HG03457 (cell line): Measurements from ENCODE around the gene MRE11.
"Not testable (repeated sequence)": the region's sequence is repeated elsewhere in the genome, so short reads cannot be mapped to it uniquely, and the experiment has no call there.

Source experiments
- ATAC-seq: cut with Tn5 transposase; IDR thresholded peaks from one replicate; pipeline ENCODE4 v1.9.1; 2021; ENCODE audit warnings: moderate number of reproducible peaks; ENCODE audit not compliant: unreplicated experiment

MRE11 gene

GRCh38 chr11:94507485-94507884, 13.8 kb upstream of the MRE11 start:
- ATAC-seq: no peak

- ATAC-seq: not testable (repeated sequence)
Observed at GRCh38 chr11:94506513-94506912, 12.9 kb upstream of the MRE11 start.

DNA sequence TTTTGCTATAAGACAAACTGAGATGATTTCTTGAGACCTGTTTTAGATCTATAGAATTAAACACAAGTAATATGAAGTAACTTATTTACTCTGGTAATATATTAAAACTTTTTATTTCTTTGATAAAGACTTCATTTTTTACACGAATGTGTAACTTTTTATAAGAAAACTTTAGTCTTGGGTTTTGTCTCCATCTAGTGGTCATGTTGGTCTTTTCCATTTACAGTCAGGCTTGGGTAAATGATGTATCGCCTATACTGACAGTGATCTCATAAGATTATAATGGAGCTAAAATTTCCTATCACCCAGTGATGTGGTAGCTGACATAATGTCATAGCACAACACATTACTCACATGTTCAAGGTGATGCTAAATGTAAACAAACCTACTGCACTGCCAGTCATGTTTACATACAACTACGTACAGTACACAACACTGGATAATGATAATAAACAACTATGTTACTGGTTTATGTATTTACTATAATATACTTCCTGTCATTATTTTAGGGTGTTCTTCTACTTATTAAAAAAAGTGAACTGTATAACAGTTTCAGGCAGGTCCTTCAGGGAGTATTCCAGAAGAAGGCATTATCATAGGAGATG, 11.1 kb upstream of the MRE11 start:
- ATAC-seq: no peak

- no peak for ATAC-seq
Observed at GRCh38 chr11:94501522-94501921, 7.9 kb upstream of the MRE11 start.

DNA sequence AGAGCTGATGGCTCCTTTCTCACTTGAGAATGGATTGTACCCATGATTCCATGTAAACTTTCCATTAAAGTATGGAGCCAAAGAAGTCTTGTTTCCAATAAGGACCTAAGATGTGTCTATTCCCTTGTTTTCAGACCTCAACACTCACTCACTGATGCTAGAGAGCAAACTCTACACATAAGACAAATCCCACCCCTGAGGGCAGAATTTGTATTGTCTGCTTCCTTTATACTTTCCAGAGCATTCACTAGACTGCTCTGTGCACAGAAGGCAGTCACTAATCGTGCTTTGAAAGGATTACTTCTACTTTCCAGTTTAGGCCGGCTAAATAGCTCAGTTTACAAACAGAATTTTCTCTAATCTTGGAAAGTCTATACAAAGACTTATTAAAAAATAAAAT, 6.5 kb upstream of the MRE11 start:
- ATAC-seq: no peak

DNA sequence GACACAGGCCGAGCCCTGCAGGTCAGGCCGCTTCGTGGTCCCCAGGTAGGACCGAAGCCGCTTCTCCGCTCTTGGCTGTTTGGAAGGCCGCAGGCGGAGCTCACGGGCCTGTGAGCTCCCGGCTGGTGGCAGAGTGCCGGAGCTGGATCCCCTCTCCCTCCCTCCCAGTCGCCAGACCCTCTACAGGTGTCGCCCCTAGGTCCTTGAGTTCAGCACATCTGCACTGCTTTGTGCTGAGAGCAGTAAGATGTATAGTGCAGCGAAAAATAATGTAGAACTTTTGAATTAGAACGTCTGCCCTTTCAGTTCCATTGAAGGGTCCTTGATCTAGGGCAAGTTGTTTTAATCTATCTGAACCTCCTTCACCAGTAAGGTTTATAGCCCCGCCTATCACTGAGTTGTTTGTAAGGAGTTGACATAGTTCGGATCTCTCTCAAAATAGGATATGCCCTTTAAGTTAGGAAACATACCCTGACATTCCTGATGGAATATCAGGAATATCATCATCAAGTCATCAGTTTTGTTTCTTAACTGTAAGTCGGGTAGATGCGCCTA, 559 bp upstream of the MRE11 start:
- ATAC-seq: peak; percentile 45

- no peak for ATAC-seq
Observed at GRCh38 chr11:94486068-94486467, 7.6 kb downstream of the MRE11 start.

- ATAC-seq: no peak
Observed at GRCh38 chr11:94481342-94481741, 12.3 kb downstream of the MRE11 start.

- no peak for ATAC-seq
Observed at GRCh38 chr11:94477624-94478023, 16.0 kb downstream of the MRE11 start.

- peak; percentile 80 for ATAC-seq
Observed at GRCh38 chr11:94472916-94473799, 20.5 kb downstream of the MRE11 start.

DNA sequence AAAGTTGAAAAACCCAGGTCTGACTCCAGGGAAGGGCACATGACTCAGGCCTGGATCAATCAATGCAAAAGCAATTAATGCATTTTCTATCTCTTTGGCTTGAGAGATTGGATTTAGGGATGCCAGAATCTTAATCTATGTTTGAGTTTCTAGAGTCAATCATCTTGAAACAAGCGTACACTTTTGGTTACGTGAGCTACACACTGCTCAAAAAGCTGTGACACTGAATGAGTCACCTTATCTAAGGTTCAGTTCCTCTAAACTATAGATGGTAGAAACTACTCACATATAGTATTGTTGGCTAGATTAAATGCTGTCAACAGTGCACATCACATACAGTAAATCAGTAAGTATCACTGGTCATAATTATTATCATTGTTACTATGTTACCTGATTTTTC, 24.2 kb downstream of the MRE11 start:
- ATAC-seq: peak; percentile 67

- ATAC-seq: no peak
Observed at GRCh38 chr11:94459576-94459975, 34.1 kb downstream of the MRE11 start.

GRCh38 chr11:94457118-94458029, 36.3 kb downstream of the MRE11 start:
- no peak for ATAC-seq

DNA sequence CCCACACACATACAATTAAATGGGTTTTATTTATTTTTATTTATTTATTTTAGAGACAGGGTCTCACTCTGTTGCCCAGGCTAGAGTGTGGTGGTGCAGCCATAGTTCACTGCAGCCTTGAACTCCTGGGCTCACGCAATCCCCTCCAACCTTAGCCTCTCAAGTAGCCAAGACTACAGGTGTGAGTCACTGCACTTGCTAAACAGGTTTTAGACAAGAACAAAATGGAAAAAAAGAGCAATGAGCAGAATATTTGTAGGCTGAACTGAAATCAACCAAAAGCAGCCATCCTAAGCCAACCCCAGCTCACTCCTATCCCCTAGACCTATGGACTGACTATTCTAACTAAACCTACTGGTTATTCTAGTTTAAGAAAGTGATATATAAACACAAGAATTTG, 37.8 kb downstream of the MRE11 start:
- no peak for ATAC-seq

- ATAC-seq: no peak
Observed at GRCh38 chr11:94454301-94454700, 39.3 kb downstream of the MRE11 start.

- ATAC-seq: no peak
Observed at GRCh38 chr11:94452988-94453387, 40.7 kb downstream of the MRE11 start.

DNA sequence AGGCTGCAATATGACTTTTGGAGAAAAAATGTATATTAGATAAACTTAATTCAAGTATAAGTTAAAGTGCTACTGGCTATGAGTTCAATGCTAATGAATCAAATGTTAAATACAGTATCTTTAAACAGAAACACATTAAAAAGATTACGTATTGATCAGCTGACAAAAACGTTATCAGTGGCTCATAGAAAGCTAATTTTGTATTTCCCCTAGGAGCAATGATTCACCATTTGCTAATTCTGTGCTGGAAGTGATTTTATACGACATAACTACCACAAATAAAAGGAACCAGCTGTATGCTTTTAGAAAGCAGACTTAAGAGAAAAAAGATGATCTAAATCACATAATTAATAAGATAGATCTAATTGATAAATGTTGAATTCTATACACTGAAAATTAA, 43.6 kb downstream of the MRE11 start:
- ATAC-seq: no peak

DNA sequence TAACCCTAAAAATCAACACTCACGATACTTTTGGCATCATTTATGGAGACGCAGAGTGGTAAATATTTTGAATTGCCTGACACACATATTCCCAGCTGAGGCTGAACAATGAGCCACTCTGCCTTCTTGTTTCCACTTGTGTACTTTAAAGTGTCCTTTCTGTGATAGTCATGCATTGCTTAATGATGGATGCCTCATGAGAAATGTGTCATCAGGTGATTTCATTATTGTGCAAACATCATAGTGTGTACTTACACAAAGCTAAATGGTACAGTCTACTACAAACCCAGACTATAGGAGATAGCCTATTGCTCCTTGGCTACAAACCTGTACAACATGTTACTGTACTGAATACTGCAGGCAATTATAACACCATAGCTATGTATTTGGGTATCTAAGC, 44.2 kb downstream of the MRE11 start:
- ATAC-seq: no peak

- ATAC-seq: no peak
Observed at GRCh38 chr11:94449029-94449428, 44.6 kb downstream of the MRE11 start.

DNA sequence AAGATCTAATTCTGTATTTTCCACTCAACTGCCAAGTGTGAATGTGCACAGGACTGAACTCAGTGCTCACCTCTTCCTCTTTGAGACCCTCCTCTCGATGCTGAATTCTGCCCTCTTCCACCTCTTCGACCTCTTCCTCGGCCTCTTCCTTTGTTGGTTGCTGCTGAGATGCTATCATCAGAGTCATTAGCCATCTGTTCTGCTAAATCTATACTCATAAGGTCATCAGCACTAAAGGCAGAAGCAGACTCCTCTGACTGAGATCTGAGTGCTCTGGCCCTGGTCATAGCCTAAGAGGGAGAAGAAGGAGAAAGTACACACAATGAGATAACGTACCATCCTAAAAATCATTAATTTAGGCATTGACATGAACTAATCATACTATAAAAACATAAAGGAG, 46.5 kb downstream of the MRE11 start:
- no peak for ATAC-seq

DNA sequence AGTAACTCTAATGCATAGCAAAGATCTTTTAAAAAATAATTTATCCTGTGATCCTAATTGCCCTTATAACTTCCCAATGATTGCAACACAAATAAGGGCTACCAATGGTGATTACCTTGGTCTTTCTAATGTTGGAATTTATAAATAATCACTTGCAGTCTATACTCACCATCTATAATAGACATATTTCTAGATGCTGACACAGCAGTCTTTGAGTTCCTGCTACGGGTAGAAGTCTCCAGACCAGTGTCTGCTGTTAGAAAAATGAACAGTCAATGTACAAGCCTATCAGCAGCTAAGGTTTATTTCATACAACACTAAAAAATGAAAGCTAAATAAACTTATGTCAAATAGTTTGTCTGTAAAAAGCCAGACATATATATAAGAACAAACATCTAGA, 48.0 kb downstream of the MRE11 start:
- ATAC-seq: no peak
